ENCODE data around the gene URI1. TPM values are rescaled to one million over a fixed set of nuclear protein-coding genes. Genes with fewer than 3 reads are reported as not detected.

Gene URI1
- total RNA-seq, 1 donor from 2014 or later: 75.8 TPM

DNA sequence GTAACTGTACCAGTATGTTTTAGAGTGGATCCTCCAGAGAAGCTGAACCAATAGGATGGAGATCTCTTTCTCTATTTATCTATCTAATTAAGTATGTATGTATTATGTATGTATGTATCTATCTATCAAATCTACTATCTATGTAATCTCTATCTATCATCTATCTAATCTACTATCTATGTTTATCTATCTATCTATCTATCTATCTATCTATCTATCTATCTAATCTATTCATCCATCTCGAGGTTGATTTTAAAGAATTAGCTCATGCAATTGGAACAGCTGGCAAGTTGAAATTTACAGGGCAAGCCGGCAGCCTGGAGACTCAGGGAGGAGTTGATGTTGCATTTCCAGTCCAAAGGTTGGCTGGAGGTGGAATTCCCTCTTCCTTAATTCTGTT lies 112.2 kb downstream of the URI1 start:
- no peak for DNase-seq (ENCODE audit: low spot score)

DNA sequence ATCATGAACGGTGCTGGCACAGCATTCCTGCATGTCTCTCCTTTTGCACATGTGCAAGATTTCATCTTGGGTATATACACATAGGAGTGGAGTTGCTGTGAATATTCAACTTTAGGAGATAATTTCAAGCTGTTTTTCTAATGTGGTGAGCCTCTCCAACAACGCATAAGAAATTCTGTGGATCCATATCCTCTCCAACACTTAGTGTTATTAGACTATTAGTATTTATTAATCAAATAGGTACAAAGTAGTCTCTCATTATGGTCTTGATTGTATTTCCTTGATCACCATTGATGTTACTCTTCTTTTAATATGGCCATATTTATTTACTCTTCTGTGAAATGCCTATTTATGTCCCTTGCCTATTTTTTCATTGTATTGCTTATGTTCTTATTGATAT lies 114.5 kb downstream of the URI1 start:
- no peak for DNase-seq (ENCODE audit: low spot score)

DNA sequence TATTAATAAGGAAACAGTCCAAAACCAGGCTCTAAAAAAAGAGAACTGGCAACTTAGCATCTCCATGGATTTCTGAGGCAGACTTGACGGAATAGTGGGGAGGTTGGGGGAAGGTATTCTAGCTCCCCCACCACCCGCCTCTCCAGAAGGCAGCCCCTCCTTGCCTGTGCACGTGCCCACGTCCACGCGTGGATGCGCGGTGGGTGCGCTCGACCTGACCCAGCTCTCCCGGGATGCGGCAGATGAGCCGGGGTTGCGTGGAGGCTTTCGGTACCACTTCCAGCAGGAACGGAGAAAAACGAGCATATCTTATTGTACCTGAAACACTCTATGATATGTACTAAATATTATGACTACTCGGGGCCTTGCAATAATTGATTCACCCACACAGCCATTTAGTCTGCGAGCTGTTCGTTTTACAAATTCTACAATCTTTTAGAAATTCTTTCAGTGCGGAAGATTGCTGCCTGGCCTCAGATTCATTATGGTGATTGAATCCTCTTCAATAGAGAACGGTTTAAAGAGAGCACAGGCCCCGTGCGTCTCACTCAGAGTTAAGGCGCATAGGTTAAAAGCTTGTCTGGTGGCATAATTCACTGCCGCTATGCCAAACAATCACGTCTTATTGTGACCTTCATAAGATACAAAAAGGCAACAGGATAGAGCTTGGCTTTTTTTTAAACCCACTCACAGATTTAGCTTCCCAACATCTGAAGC lies 117.9 kb downstream of the URI1 start:
- no peak for DNase-seq (ENCODE audit: low spot score)

DNA sequence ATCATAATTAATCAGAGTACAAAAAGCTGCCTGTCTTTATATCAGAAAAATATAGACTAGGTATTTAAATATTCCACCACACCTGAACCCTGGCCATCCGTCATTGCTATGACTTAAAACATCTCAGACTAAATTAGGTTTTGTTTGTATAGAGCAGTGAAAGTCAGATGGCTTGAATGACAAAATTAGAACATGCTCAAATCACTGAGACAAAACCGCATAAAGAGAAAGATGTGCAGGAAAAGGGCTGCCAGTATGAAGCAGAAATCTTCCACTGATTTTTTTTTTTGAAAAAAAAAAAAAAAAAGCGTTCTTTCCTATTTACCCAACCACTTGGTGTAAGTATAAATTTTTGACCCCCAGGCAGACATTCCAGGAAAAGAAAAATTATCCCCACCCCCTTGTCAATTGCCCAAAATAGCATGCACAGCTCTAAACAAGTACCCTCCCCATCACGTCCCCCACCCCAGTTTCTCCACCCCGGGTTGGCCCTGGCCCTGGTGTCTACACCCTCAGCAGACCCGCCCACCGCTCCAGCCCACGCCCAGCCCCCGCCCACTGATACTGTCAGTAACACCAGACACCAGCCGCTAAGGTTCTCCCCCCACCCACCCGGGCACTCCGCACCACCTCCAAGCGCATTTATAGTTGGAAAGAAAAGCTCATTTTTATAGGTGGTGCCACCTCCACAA lies 118.6 kb downstream of the URI1 start:
- DNase-seq (ENCODE audit: low spot score): no peak

DNA sequence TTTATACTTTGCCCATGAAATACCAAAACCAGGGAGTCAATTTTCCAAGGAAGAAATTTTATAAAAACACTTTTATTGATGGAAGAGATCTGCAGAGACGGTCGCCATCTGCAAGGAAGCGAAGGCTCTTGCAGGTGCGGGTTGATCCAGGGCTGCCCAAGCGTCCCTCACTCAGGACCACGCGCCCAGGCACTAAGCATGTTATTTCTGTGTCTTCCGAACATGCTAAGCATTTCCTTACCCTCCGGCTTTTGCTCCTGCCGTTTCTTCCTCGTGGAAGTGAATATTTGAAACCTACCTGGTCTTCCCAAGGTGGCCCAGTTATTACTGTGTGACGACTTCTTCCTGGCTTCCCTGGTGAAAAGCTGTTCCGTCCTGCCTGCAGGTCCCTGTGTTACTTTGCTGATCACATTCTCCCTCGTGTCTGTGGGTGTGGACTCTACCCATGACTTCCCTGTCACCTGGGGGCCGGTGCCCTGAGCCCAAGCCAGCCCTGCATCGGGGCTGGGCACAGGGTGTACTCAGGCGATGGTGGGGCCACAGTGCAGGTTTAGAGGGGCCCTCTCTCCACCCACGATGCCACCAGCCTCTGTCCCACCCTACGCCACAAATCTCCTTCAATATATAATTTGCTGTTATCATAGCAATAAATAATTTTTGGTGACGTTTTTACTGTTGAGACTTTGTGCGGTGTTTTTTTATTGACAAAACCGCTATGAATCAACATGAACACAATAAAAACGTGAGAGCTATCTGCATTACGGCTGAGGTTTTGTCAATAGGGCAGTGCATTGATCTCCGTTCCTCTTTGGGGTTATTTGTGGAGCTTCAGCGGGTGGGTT lies 119.4 kb downstream of the URI1 start:
- DNase-seq (ENCODE audit: low spot score): no peak

DNA sequence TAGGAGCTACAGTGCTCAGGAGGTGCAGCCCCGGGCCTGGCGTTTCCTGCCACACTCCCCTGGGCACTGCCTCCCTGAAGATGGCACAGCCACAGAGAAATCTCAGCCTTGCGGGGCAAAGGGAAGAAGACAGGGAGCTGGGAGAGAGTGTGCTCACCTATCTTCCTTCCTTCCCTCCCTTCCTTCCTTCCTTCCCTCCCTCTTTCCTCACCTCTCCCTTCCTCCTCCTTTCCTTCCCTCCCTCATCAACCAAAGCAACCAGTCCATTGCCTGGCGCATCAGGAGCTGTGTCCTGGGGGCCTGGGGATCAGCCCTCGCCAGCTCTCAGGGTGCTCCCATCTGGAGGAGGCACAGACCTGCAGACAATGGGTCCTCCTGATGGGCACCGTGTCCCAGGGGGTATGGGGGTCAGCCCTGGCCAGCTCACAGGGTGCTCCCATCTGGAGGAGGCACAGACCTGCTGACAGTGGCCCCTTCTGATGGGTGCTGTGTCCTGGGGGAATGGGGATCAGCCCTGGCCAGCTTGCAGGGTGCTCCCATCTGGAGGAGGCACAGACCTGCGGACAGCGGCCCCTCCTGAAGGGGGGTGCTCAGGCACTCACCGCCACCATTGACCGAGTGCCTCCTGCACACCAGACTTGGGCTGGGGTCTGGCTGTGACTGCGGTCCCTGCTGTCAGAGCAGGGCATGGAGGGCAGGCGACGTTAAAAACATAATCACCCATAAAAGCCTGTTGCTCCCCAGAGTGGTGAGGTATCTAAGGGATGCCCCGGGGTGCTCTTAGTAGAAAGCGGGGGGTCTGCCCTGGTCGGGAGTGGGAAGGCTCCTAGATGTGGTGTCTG lies 120.2 kb downstream of the URI1 start:
- DNase-seq (ENCODE audit: low spot score): no peak

DNA sequence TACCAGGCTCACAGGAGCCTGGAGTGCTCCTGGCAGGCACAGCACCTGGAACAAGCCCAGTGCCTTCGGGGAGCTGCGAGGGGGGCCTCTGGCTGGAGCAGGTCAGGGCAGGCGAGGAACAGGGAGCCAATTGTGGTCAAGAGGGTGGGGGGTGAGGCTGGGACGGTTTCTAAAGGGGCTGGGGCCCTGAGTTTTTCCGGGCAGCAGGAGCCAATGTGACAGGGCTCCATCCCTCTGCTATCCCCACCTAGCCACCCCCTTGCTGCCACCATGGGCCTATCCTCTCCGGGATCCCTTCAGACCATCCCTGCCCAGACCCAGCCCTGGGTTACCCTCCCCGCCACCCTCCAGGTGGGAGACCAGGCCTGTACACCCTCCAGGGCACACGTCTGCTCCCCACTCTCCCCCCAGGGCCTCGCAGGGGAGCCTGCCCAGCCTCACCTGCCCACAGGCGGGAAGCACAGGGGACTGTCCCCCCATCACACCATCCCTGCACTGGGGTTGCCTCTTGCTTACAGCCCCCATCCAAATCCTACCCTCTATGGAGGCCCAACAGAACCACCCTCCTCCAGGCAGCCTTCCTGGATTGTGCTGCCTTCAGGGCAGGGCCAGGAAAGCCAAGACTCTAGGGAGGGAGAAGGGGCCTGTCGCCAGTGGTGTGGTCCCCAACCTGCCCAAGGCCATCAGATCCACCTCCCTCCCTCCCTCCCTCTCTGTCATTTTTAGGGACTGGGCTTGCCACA lies 121.0 kb downstream of the URI1 start:
- DNase-seq (ENCODE audit: low spot score): no peak

DNA sequence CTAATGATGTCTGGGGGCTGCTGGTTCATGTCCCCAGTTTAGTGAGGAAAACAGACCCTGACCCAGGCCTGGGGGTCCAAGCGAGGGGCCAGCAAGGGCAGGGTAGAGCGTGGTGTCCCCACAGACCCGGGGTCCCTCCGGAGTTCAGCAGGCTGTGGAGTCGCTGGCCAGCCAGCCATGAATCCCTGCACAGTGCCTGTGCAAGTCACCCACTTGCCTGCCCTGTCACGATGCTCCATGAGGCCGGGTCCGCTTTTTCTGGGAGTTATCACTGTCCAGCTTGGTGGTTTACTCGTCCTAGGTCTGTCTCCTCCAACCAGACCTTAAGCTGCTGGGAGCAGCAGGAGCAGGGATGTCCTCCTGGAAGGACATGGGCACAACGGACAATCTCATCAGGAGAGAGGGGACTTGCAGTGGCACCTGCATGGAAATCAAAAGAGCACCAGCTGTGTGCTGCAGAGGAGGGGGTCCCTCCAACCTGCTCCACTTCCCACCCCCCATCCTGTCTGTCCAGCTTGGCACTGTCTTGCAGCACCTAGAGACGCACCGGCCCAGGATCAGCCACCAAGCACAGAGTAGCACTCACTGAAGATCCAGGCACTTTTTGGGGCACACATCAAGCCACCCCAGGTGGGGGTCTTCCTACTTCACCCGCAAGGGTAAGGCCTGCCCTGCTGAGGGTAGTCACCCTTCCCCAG lies 121.8 kb downstream of the URI1 start:
- no peak for DNase-seq (ENCODE audit: low spot score)

DNA sequence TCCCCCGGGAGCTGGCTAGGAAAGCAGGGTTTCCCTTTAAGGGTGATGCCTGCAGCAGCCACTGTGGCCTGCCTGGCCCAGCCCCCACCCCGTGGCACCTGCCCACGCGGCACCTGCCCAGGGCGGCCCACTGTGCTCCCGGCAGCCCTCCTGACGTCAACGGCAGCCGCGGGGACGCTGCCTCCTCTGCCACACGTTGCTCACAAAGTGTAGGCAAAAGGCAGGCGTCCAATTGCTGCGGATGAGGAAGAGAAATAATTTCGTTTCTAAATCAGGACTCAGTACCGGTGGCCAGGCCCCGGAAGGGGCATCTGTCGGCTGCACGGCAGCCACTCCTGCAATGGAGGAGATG lies 122.3 kb downstream of the URI1 start:
- no peak for DNase-seq (ENCODE audit: low spot score)

DNA sequence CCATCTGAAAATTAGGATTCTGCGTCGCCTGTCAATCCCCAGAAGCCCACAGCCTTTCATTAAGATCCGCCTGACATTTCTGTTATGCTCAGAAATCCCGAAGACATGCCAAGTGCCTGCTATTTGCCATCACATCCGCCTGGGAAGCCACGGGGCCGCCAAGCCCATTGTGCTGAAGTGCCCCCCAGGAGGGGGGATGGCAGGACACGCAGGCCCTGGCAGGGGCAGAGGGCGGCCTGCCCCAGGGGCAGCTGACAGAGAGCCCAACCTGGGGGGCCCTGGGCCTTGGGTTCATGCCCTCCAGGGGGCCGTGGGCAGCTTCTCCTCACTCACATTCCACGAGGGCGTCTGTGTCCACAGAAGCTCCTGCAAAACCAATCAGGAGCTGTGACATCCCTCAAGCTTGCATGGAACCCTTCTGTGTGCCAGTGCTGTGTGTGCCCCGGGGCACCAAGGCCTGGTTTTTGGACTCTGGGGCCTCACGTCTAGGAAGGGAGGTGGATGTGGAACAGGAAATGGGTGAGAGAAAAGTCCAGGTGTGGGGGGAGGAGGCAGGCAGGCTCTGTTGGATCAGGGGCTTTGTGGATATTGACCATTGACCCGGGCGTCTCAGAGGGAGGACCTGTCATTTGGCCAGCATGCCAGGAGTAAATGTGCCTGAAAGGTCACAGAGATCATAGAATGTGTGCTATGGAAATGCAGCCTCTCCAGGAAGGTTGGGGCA lies 122.9 kb downstream of the URI1 start:
- DNase-seq (ENCODE audit: low spot score): no peak

DNA sequence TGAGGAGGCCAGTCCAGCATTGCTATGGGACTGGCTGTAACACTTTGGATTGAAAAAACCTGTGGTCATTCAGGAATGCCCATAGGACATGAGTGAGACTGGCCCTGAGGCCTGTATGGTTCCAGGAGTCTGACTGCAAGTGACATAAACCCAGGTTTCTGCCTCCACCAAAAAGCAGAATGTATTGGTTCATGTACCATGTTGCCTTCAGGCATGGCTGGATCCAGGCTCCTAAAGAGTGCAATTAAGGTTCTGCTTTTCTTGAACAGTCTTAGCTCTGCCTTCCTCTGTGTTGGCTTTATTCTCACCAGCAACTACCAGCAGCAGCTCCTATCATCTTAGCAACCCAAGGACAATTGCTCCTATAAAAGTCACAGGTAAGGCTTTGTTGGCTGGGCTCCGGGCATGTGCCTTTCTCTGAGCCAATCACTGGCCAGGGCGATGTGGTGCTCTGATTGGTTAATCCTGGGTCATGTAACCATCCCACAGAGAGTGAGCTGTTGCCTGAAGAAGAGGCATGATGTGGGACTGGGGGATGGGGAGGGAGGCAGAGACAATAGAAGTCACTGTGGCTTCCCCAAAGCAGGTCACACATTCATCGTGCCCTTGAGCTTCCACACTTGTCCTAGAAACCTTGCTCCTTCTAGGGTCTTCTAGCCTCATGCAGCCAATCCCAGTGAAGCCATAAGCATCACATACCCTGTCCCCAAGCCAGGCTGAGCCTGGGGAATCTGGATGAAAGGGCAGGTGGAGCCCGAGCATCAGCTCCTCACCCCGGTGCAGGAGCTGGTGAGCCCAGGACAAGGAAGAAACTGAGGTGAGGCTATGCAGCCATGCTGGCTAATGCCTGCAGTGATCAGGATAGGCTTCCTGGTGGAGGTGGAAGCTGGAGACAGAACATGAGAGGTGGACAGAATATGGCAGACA lies 123.9 kb downstream of the URI1 start:
- DNase-seq (ENCODE audit: low spot score): no peak

Other genes with a start within 250 kb of the URI1 start
- gene C19orf12, start 227.0 kb upstream of the URI1 start, total RNA-seq: 25.4 TPM
- 3.6 TPM for gene CCNE1, start 130.2 kb upstream of the URI1 start, total RNA-seq